ENCODE results near the gene F13A1. TPM values are rescaled to one million over a fixed set of nuclear protein-coding genes. Genes with fewer than 3 reads are reported as not detected.

The F13A1 gene
- total RNA-seq, 4 donors from 2014 or later: 0.87 to 104 (median 37.3) TPM

DNA sequence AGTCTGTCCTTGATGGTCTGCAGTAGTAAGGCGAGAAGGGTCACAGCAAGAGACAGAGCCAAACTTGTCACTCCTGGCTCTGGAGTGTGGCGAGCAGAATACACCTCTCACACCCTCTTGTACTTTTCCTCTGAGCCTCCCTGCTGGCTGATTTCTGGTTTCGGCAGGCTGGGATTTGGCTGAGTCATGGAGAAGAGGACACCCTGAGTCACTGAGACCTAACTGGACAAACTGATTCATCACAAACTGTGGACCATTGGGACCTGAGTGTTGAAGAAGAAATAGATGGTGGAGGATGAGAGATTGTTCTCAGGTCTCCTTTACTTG is 101.7 kb downstream of the F13A1 start:
- WGBS, 2 donors: 56 to 76% methylated on average over 3 of the region's 3 CpGs
- Histone ChIP-seq H3K4me1 (no peaks in the 10 kb centered on the region), H3K9me3 (no peaks in the 10 kb centered on the region), H3K36me3 (no peaks in the 10 kb centered on the region), H3K4me3 (no peak overlapping the region), H3K27ac (peak overlapping the region in 1 of 4 donors; percentile 17), H3K27me3 (peaks cover 0 to 2% (median 0%) of the 10 kb centered on the region in 4 donors)
- no peak for TF ChIP-seq POLR2A (IDR thresholded peaks at IDR 0.05)
- TF ChIP-seq CTCF (IDR thresholded peaks at IDR 0.05): no peak
- DNase-seq: no peak
- intact Hi-C loops (cut with DNase I): no loop called here

DNA sequence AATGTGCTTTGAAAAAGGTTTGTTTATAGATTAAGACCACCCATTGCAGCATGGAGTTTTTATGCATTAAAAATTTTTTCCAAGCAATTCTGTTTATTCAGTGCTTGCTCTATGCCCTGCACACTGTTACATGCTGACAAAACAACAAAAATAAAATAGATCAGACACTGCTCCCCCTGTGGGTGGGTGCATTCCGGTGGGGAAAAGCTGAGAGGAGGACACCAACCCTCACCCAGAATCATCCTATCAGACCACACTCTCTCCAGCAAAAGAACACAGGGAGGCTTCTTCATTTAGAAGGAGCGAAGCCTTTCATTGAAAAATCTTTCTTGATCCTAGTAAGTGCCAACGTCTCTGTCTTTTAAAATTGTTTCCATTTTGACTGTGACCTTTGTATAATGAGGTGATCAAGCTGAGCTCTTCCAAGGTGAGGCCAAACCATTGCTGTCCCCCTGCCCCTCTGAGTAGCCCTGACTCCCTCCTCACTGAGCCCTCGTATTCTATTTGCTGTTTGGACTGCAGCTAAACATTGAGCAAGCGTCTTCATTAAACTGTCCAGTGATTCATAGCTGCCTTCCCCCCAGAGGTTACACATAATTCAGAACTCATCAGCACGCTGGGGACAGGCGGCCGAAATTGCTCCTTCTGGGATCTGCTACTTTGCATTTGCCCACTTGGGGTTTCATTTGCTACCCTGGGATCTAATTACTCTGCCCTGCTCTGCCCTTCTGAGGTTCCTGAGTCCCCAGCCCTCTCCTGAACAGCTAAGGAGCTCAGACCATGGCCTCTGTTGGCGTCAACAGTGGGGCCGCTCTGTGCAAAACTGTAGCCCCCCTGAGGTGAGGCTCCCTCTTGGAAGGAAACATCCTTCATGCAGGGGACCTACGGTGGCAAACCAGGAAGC is 102.4 kb downstream of the F13A1 start:
- H3K9me3 ChIP-seq: no peaks in the 10 kb centered on the region
- H3K27me3 ChIP-seq: peaks cover 0 to 2% (median 0%) of the 10 kb centered on the region in 4 donors
- intact Hi-C loops (cut with DNase I): no loop called here
- WGBS, 2 donors: 48 to 57% methylated on average over 8 to 9 of the region's 11 CpGs
- no peak for TF ChIP-seq POLR2A (IDR thresholded peaks at IDR 0.05)
- no peak for TF ChIP-seq CTCF (IDR thresholded peaks at IDR 0.05)
- no peaks in the 10 kb centered on the region for H3K4me1 ChIP-seq
- no peaks in the 10 kb centered on the region for H3K36me3 ChIP-seq
- no peak overlapping the region for H3K4me3 ChIP-seq
- H3K27ac ChIP-seq: peak overlapping the region in 1 of 4 donors; percentile 17
- no peak for DNase-seq

- no peaks in the 10 kb centered on the region for H3K4me1 ChIP-seq
- H3K27ac ChIP-seq: no peak overlapping the region
- intact Hi-C loops (cut with DNase I): no loop called here
- H3K4me3 ChIP-seq: no peak overlapping the region
- whole genome bisulfite sequencing, 2 donors: 79 to 82% methylated on average over 2 of the region's 2 CpGs
- H3K36me3 ChIP-seq: no peaks in the 10 kb centered on the region
- no peak for DNase-seq
- TF ChIP-seq CTCF (IDR thresholded peaks at IDR 0.05) (no peak), POLR2A (IDR thresholded peaks at IDR 0.05) (no peak)
- H3K27me3 ChIP-seq: no peaks in the 10 kb centered on the region
- peaks cover 0 to 15% (median 5%) of the 10 kb centered on the region in 3 donors for H3K9me3 ChIP-seq
Observed at GRCh38 chr6:6210994-6211393, 109.5 kb downstream of the F13A1 start.

DNA sequence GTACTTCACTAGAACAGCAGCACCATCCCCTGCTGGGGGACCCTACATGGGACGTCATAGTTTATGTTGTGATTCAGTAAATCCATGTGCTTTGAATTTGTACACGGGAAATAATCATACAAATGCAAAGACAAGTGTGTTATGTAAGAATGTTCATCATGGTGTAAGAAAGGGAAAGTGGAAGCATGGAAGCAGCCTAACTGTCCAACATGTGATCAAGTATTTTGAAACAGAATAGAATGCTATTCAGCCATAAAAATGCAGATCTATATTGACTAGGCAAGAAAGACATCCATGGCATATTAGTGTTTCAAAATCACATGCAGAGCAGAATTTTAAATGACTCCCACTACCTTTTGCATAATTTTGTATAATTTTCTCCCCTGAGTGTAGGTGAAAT is 117.6 kb downstream of the F13A1 start:
- no peak for DNase-seq
- no peaks in the 10 kb centered on the region for H3K9me3 ChIP-seq
- no peak for TF ChIP-seq CTCF (IDR thresholded peaks at IDR 0.05)
- TF ChIP-seq POLR2A (IDR thresholded peaks at IDR 0.05): no peak
- no peaks in the 10 kb centered on the region for H3K27me3 ChIP-seq
- no peak overlapping the region for H3K4me3 ChIP-seq
- 70 to 80% methylated on average over 2 of the region's 2 CpGs for WGBS, 2 donors
- intact Hi-C loops (cut with DNase I): no loop called here
- H3K4me1 ChIP-seq: no peaks in the 10 kb centered on the region
- no peaks in the 10 kb centered on the region for H3K36me3 ChIP-seq
- no peak overlapping the region for H3K27ac ChIP-seq

DNA sequence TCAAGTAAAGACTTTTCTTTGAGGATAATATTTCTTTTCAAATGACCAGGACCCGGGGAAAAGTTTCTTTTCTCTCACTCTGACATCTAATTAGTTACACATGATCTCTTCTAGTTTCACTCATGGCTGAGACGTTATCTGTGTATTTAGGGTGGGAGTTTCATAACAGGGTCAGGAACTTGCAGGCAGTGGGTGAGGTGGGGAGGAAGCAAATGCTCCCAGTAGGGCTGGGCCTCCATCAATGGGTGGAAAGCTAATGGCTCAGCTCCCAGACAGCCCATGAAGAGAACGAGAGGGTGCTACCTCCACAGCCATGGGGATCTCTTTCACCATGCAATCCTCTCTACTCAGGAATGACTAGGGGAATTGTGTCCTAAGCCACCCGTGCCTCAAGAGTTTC is 119.3 kb downstream of the F13A1 start:
- 24 to 32% methylated on average over 4 of the region's 4 CpGs for WGBS, 2 donors
- H3K4me3 ChIP-seq: no peak overlapping the region
- DNase-seq: no peak
- no peaks in the 10 kb centered on the region for H3K4me1 ChIP-seq
- no peak for TF ChIP-seq CTCF (IDR thresholded peaks at IDR 0.05)
- TF ChIP-seq POLR2A (IDR thresholded peaks at IDR 0.05): no peak
- H3K36me3 ChIP-seq: no peaks in the 10 kb centered on the region
- H3K27me3 ChIP-seq: no peaks in the 10 kb centered on the region
- intact Hi-C loops (cut with DNase I): no loop called here
- H3K27ac ChIP-seq: no peak overlapping the region
- H3K9me3 ChIP-seq: no peaks in the 10 kb centered on the region
